HG03442 (cell line): ENCODE data around the gene DSP.

Source experiments
- ATAC-seq: cut with Tn5 transposase; IDR thresholded peaks from one replicate; pipeline ENCODE4 v1.9.1; 2021; ENCODE audit warnings: mild to moderate bottlenecking, moderate library complexity; ENCODE audit not compliant: unreplicated experiment

Gene DSP

DNA sequence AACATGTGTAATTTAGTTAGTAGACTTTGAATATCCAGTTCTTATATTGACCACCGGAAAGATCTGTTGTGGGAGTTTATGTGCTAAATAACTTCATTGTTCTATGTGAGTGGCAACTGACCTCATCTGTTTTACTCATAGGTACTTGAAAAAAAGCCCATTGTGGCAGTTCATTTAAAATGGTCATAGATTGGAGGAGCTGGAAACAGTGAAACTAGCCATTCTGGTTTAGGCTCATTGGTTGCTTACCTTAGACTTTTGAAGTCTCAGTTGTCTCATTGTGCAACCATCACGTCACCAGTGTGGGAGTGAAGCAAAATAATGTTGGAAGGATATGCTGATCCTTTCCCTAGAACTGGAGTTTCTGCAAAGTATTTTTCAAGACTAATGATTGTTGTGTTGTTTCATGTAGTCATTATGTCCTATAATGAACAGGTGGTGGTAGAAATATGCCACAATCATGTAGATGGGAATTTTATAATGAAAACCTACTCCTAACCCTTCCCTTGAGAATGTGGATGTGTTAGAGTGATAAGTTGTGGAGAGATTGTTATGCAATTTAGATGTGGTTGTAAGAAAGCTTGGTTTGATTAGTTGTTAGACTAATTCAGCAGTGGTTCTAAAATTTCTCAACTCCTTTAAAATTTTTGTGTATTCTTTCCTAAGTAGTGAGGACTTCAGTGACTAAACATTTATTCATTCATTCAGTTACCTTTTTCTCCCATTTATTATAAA, 18.3 kb downstream of the DSP start:
- no peak for ATAC-seq

DNA sequence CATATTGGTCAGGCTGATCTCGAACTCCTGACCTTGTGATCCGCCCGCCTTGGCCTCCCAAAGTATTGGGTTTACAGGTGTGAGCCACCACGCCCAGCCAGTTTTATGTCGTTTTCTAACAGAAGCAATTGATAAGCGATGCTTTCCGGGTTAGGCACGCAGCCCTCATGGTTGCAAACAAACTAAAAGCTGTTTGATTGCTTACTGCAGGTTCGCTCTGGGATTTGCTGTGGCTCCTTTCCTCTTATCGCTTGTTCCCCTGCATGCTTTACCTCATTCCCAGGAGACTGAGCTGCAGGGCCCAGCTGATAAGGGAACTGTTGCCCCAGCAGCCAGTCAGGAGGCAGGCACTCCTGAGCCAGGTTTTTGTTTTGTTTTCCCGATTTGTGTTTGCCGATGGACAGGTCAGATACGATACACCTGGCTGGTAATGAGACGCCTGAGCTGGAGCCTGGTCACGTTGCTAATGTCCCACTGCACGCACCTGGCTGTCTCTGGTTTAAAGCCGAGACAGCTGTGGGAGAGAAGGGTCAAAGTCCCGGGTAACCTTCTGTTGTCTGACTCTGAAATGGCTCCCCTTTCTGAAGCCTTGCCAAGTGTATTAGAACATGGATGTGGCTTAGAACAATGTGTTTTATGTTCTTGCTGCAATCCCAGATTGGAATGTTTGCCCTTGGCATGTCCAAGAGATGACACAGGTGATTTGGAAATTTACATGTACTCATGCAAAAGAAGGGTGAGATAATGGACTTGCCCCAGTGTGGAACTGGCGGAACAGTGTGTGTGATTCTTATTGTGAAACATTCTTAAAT, 19.9 kb downstream of the DSP start:
- no peak for ATAC-seq

DNA sequence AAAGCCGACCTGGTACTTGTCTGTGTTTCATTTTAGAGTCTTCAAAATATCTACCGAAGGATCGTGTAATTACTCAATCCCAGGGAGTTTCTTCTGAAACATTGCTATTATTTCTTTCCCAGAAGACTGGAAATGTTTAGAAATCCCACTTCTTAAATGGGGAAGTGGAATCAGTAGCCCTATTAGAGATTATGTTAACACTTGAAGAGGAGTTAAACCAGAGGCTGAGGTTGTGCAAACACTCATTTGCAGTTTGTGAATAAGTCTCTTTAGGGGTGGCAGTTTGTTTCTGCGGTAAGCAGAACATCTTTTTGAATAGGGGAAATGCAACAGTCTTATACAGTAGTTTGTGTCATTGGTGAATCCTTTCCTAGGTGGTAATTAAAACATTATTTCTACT, 21.3 kb downstream of the DSP start:
- no peak for ATAC-seq

DNA sequence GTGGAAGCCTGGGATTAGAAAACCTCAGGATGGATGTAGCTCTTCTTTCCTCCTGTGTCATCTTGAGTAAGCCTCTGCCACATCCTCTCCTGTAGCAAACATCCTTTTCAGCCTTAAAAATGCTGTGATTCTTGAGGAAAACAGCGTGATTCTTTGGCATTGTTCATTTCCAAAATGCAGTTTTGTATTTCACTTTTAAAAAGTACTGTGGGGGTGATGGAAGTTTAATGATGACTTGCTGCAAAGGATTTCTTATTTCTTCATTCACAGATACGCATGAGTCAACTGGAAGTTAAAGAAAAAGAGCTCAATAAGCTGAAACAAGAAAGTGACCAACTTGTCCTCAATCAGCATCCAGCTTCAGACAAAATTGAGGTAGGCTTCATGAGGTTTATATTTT, 24.6 kb downstream of the DSP start:
- ATAC-seq: no peak

DNA sequence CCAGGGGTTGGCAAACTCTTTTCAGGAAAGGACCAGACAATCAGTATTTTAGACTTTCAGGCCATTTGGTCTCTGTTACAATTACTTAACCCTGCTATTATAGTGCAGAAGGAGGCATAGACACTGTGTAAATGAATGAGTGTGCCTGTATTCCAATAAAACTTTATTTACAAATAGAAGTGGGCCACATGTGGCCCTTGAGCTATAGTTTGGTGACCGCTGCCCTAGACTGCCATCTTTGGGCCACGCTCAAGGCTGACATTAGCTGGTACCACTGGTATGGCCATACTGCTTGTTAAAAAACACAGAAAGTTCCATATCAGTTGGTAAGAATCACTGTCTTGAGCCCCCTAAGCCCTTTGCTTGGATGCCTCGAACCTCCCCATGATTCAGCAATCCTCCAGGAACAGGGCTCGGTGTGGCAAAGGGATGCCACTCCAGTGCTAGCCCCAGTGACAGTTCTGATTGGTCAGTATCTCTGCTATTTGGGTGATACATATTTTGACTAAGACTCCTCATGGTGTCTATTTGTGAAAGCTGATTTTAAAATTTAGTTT, 25.2 kb downstream of the DSP start:
- no peak for ATAC-seq

DNA sequence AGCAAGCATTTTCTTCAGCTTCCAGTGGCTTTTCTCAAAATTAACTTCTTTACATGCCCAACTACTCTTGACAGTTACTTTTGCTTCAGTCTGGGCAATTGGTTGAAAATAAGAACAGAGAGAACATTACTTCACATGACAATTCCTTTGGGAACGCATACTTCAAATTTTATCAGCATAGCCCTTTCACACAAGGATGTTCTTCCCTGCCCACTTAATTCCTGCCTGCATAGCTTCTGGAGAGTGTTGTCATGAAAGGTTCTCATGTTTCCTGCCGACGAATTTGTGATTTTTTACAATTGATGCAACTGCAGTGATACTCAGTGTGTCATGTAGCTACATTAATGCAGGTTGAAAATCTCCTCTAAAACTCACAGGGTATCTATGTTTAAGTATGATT, 26.6 kb downstream of the DSP start:
- ATAC-seq: no peak

DNA sequence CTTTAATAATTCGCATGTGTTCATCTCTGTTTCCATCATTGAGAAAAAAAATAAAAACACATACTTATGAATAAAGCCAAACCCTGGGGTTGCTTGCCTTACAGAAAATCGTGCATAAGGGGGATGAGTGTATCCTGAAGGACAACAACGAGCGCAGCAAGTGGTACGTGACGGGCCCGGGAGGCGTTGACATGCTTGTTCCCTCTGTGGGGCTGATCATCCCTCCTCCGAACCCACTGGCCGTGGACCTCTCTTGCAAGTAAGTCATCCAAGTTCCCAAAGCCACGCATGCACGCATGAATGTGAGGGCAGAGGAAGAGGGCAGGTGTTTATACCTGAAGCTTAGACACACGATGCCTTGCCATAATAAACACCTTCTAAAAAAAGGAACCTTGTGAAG, 27.6 kb downstream of the DSP start:
- ATAC-seq: no peak

DNA sequence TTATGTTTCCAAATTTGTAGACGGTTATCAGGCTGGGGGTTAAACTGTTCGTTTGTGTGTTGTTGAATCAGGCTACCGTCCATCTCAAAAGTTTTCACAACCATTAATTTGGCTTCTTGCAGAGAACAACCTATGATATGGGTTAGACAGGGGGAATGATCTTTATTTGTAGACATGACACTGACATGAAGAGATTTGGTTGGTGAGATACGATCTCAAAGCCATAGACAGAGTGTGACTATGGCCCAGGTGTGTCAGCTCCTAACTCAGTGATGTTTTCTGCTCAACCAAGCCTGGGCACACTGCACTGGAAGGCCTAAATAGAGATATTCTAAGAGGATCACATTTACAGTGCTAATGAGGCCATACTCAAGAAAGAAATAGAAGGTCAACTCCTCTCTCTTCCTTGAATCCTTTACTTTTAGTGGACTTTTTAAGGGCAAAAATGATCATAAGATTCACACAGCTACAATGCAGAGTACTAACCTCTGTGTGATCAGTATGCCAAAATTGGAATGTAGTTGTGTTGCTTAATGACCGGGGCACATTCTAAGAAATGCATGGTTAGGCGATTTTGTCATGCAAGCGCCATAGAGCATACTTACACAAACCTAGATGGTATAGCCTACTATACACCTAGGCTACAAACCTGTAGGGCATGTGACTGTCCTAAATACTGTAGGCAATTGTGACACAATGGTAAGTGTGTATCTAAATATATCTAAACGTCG, 30.9 kb downstream of the DSP start:
- ATAC-seq: no peak

DNA sequence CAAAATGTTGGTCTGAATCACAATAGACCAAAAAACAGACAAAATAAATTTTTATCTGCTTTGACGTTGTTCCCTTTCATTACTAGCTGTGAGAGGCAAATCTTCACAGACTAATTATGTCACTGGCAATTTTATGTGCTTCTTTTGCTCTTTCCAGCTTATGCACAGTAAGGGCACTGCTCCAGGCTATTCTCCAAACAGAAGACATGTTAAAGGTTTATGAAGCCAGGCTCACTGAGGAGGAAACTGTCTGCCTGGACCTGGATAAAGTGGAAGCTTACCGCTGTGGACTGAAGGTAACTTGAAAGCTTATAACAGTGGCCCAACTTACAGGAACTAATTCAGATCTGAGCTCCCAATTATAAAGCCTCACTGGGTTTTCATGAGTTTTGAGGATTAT, 33.0 kb downstream of the DSP start:
- no peak for ATAC-seq

DNA sequence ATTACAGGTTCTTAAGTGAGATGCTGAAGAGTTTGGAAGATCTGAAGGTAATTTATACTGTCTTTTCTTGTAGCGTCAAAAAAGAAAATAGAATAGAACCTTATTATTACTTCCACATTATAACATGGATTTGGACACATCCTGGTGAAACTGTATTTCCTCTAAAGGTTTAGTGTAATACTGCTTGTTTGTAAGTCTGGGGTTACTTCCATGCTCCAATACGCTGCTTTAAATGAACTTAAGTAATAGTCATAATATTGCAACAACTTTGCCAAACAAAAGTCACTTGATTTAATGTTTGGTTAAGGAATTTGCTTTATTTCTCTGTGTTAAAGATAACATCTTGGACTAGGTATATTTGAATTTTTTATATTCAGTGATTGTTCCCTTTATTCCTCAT, 37.0 kb downstream of the DSP start:
- ATAC-seq: no peak

DNA sequence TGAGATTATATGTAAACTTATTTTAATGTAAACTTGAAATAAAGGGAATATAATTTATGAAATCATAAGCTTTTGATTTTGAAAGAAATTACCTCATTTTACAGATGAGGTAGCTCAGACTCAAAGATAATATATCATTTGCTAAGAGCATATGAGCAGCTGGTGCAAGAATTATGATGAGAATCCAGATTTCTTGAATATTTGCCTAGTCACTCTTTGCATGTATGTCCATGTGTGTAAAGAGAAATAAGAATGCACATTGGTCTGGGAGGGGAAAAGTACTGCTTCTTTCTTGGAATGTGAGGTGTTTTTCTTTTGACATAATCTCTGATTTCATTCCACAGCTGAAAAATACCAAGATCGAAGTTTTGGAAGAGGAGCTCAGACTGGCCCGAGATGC, 37.5 kb downstream of the DSP start:
- no peak for ATAC-seq

DNA sequence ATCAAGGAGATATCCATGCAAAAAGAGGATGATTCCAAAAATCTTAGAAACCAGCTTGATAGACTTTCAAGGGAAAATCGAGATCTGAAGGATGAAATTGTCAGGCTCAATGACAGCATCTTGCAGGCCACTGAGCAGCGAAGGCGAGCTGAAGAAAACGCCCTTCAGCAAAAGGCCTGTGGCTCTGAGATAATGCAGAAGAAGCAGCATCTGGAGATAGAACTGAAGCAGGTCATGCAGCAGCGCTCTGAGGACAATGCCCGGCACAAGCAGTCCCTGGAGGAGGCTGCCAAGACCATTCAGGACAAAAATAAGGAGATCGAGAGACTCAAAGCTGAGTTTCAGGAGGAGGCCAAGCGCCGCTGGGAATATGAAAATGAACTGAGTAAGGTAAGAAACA, 38.4 kb downstream of the DSP start:
- no peak for ATAC-seq

DNA sequence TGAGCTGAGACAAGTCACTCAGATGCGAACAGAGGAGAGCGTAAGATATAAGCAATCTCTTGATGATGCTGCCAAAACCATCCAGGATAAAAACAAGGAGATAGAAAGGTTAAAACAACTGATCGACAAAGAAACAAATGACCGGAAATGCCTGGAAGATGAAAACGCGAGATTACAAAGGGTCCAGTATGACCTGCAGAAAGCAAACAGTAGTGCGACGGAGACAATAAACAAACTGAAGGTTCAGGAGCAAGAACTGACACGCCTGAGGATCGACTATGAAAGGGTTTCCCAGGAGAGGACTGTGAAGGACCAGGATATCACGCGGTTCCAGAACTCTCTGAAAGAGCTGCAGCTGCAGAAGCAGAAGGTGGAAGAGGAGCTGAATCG, 39.1 kb downstream of the DSP start:
- no peak for ATAC-seq

DNA sequence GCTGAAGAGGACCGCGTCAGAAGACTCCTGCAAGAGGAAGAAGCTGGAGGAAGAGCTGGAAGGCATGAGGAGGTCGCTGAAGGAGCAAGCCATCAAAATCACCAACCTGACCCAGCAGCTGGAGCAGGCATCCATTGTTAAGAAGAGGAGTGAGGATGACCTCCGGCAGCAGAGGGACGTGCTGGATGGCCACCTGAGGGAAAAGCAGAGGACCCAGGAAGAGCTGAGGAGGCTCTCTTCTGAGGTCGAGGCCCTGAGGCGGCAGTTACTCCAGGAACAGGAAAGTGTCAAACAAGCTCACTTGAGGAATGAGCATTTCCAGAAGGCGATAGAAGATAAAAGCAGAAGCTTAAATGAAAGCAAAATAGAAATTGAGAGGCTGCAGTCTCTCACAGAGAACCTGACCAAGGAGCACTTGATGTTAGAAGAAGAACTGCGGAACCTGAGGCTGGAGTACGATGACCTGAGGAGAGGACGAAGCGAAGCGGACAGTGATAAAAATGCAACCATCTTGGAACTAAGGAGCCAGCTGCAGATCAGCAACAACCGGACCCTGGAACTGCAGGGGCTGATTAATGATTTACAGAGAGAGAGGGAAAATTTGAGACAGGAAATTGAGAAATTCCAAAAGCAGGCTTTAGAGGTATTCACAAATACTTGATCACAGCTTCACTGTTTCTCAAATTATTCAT, 39.6 kb downstream of the DSP start:
- no peak for ATAC-seq

DNA sequence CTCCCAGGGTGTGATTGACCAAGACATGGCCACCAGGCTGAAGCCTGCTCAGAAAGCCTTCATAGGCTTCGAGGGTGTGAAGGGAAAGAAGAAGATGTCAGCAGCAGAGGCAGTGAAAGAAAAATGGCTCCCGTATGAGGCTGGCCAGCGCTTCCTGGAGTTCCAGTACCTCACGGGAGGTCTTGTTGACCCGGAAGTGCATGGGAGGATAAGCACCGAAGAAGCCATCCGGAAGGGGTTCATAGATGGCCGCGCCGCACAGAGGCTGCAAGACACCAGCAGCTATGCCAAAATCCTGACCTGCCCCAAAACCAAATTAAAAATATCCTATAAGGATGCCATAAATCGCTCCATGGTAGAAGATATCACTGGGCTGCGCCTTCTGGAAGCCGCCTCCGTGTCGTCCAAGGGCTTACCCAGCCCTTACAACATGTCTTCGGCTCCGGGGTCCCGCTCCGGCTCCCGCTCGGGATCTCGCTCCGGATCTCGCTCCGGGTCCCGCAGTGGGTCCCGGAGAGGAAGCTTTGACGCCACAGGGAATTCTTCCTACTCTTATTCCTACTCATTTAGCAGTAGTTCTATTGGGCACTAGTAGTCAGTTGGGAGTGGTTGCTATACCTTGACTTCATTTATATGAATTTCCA, 43.9 kb downstream of the DSP start:
- no peak for ATAC-seq

DNA sequence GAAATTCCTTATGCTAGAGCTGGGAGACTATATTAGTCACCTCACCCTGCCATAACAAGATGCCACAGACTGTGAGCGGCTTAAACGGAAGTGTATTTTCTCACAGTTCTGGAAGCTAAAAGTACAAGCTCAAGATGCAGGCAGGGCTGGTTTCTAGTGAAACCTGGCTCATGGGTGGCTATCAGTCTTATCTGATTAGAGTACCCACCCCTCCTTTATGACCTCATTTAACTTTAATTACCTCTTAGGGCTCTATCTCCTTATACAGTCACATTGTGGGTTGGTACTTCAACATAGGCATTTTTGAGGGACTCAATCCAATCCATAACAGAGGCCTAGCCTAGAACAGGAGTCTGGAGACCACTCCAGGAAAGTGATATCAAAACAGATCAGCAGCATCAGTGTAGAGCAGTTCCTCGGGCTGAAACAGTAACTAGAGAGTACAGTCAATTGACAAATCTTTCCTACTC, 46.2 kb downstream of the DSP start:
- ATAC-seq: no peak

DNA sequence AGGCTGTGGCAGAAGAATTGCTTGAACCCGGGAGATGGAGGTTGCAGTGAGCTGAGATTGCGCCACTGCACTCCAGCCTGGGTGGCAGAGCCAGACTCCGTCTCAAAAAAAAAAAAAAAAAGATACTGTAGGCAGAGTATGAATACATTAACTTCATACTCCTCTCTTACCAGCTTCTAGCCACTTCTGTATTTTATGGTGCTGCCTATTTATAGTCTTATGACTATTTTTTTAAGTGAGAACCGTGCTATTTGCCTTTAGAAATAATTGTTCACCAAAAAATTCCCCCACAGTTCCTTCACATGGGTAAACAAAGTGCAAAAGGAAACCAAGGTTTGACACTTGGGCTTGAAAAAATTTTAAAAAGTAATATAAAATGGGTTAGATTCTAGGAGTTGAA, 47.0 kb downstream of the DSP start:
- ATAC-seq: no peak

DNA sequence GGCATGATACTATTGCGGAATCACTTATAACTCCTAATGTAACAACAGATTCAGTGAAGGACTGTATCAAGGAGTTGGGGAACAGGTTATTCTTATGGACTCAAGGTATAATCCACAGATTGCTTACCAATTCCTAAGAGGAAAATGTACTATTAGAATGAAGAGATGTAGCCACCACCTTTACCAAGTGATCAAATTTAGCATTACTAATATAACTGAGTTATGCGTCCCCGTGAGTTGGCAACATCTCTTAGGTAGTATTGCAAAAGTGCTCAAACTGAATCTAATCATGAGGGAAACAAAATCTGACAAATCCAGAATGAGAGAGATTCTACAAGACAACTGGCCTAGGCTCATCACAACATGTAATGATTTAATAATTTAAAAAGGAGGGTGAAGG, 47.8 kb downstream of the DSP start:
- ATAC-seq: no peak

DNA sequence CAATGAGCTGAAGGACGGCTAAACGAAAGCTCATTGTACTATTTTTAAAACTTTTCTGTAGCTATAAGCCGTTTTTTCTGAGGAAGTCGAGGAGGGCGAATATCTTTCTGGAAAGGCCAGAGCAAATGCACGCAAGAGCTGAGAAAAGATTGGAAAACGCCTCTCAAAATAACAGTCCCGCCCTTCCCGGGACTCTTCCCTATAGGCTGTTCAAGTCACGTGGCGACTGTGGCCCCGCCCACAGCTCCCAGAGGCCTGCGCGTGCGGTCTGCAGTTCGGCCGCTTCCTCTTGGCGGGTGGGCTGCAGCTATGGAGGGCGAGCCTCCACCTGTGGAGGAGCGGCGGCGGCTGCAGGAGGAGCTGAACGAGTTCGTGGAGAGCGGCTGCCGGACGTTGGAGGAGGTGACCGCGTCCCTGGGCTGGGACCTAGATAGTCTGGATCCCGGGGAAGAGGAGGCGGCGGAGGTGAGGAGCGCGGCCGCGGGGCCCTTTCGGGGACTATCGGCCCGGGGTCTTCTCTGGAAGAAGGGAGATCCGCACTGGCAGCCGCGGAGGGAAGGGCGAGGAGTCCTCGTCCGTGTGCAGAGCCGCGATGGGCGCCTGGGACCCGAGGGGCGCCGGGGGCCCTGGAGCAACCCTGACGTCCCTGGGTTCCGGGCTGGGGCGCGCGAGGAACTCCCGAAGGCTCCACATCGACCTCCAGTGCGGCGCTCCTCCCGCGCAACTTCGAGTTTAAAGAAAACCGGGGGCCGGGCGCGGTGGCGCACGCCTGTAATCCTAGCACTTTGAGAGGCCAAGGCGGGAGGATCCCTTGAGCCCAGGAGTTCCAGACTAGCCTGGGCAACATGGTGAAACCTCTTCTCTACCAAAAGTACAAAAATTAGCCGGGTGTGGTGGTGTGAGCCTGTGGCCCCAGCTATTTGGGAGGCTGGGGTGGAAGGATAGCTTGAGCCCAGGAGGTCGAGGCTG, 48.8 kb downstream of the DSP start, which contains the start of gene SNRNP48:
Gene SNRNP48 (plus strand): TSS at position 250 of the 969 bp plus-strand sequence. CDS start 60 bp downstream, at position 310.
- peak; percentile 99 for ATAC-seq
